ENCODE results near the gene LMCD1.

GRCh38 chr3:8608041-8608790, 106.6 kb downstream of the LMCD1 start:
- TF ChIP-seq POLR2A (IDR thresholded peaks at IDR 0.05) = no peak
- no peak for TF ChIP-seq CTCF (IDR thresholded peaks at IDR 0.05)
